Measurements from ENCODE around the gene PXMP4. TPM values are rescaled to one million over a fixed set of nuclear protein-coding genes. Genes with fewer than 3 reads are reported as not detected.

Gene PXMP4
- total and polyA plus RNA-seq, 12 donors: 6.8 to 47.4 (median 20.4) TPM

DNA sequence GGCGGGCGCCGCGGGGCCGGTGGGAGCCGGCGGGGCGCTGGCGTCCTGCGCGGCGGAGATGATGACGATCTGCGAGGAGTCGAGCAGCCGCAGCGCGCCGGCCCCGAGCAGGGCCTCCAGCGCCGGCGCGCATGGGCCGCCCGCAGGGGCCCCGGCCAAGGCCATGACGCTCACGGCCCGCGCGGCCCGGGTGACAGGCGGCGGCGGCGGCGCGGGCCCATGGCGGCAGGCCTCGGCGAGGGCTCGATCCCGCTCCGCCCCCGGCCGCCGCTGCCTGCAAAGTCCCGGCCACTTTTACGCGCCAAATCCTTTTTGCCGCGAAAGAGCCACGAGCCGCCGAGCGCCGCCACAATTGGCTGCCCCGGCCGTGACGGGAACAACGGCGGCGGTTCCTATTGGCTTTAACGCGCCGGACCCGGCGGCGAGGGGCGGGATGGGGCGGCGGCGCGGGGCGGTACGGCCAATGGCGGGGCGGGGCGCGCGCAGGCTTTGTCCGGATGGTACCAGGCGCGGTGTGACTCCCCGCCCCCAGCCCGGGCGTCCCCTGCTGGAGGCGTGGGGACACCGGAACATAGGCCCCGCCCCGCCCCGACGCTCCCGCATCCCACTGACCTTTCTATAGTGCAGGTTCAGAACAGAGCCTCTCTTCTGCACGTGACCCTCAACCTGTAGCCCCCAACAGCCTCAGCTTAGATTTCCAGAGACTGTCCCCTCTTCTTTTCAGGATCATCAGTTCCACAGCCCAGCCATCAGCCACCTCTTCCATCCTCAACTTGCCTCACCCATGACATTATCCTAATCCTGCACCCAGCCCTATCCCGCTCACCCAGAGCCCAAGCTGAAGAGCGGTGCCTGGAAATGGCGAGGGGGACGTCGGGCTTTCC, 33.8 kb downstream of the PXMP4 start, which contains the start of gene E2F1:
Gene E2F1, minus strand, starts transcription at position 286 of the 884 bp plus-strand sequence. Its CDS starts 121 bp downstream, at position 165.
- Histone ChIP-seq H3K27me3 (no peaks in the 10 kb centered on the region), H3K27ac (peak within 1 kb of the TSS in 3 of 5 donors; percentile 8 to 75 (median 47)), H3K4me3 (peak within 1 kb of the TSS in 1 of 4 donors; percentile 49), H3K4me1 (replicated peaks in 1 of 2) (peaks cover 25 to 39% of the 10 kb centered on the region in 2 donors), H3K9me3 (replicated peaks in 1 of 3) (no peaks in the 10 kb centered on the region), H3K36me3 (replicated peaks in 1 of 2) (no peaks in the 10 kb centered on the region)
- intact Hi-C loops (cut with DNase I): no loop called here
- 3 to 11% (median 6%) methylated on average over 17 to 100 of the region's 101 CpGs for WGBS, 4 donors
- TF ChIP-seq, protein P1, sequence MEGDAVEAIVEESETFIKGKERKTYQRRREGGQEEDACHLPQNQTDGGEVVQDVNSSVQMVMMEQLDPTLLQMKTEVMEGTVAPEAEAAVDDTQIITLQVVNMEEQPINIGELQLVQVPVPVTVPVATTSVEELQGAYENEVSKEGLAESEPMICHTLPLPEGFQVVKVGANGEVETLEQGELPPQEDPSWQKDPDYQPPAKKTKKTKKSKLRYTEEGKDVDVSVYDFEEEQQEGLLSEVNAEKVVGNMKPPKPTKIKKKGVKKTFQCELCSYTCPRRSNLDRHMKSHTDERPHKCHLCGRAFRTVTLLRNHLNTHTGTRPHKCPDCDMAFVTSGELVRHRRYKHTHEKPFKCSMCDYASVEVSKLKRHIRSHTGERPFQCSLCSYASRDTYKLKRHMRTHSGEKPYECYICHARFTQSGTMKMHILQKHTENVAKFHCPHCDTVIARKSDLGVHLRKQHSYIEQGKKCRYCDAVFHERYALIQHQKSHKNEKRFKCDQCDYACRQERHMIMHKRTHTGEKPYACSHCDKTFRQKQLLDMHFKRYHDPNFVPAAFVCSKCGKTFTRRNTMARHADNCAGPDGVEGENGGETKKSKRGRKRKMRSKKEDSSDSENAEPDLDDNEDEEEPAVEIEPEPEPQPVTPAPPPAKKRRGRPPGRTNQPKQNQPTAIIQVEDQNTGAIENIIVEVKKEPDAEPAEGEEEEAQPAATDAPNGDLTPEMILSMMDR (IDR thresholded peaks at IDR 0.05): peak; percentile 16 to 52 (median 40)
- peak in 1 of 2 donors; percentile 53 for TF ChIP-seq POLR2A (IDR thresholded peaks at IDR 0.05)
- peak; percentile 95 to 98 (median 96) for DNase-seq

DNA sequence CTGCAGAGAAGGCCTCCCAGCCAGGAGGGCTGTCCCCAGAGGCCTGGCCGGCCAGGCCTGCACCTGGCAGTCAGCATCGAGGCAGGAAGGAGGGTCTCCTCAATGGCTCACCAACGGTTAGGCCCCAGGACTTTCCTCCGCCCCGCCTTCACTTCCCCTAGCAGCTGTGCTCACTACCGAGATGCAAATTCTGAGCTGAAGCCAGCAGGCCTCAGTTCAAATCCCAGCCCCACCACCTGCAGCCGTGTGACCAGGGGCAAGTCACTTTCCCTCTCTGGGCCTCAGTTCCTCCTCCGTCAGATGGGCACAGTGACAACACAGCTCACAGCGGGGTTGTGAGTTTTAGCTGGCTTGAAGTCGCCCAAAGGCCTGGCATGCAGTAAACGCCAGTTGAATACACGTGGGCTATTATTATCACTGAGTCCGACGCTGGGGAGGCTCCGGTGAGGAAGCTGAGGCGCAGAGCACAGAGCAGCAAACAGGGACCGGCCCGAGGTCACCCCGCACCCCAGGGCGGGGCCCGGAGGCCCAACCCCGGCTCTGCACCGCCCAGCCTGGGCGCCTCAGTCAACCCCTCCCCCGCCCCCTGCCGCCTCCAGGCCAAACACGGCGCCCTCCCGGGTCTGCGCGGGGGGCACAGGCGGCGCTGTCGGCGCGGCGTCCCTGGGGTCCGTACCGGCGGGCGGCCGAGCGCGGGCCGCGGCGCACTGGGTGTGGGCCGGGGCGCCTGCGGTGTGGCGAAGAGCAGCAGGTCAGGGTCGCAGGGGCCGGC, 34.6 kb downstream of the PXMP4 start:
- Histone ChIP-seq H3K4me1 (replicated peaks in 1 of 2) (peaks cover 25 to 38% of the 10 kb centered on the region in 2 donors), H3K36me3 (replicated peaks in 1 of 2) (no peaks in the 10 kb centered on the region), H3K27ac (peak overlapping the region in 1 of 5 donors; percentile 75), H3K27me3 (no peaks in the 10 kb centered on the region), H3K9me3 (replicated peaks in 1 of 3) (no peaks in the 10 kb centered on the region), H3K4me3 (peak overlapping the region in 1 of 4 donors; percentile 49)
- no peak for TF ChIP-seq POLR2A (IDR thresholded peaks at IDR 0.05)
- TF ChIP-seq, protein P1 (IDR thresholded peaks at IDR 0.05): no peak
- intact Hi-C loops (cut with DNase I): no loop called here
- 2 to 19% (median 6%) methylated on average over 4 to 53 of the region's 53 CpGs for WGBS, 4 donors
- DNase-seq: peak in 2 of 7 donors; percentile 51 to 58

DNA sequence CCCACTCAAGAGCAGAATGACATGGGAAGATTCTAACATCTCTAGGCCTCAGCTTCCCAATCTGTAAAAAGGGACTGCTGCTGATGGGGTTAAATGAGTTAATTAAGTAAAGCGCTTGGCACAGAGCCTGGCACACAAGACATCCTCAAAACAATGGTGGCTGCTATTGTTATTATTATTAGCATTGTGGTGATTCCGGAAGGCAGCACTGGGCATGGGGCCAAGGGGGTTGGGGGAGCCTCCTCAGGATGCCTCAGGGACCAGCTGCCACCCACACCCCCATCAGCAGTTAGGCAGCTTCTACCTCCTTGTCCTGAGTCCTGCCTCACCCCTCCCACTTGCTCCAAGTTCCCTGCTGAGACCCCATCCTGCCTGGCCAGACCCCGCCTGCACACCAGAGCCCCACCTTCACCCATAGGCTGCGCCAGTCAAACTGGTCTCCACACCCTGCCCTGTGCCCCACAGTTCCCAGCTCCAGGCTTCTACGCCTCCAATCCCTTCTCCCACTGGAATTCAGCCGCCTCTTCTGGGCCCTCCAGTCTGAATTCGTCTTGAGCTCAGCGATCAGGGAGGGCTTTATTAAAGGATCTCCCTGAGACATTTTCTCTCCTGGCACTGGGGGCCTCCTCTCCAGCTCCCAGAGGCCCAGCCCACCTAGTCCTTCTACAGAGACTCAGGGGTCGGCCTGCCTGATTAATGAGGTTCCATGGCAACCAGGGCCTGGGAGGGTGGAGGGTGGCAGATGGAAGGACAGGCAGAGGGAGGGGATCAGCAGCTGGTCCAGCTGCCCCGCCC, 35.4 kb downstream of the PXMP4 start:
- H3K9me3 ChIP-seq (replicated peaks in 1 of 3): no peaks in the 10 kb centered on the region
- intact Hi-C loops (cut with DNase I): loop anchor here in 1 of 2 donors (5.0 kb wide), 1 partner anchor 38 kb away; the partner anchor contains the start of gene PXMP4
- peaks cover 20 to 30% of the 10 kb centered on the region in 2 donors for H3K4me1 ChIP-seq (replicated peaks in 1 of 2)
- no peak overlapping the region for H3K27ac ChIP-seq
- H3K27me3 ChIP-seq: no peaks in the 10 kb centered on the region
- no peak for TF ChIP-seq POLR2A (IDR thresholded peaks at IDR 0.05)
- TF ChIP-seq, protein P1 (IDR thresholded peaks at IDR 0.05): no peak
- WGBS, 4 donors: 45 to 65% (median 50%) methylated on average over 9 to 10 of the region's 10 CpGs
- peak overlapping the region in 1 of 4 donors; percentile 49 for H3K4me3 ChIP-seq
- DNase-seq: peak in 1 of 7 donors; percentile 60
- no peaks in the 10 kb centered on the region for H3K36me3 ChIP-seq (replicated peaks in 1 of 2)

Data from adrenal gland (tissue), 12 donors.